Esophagus muscularis mucosa (tissue), 3 donors: Measurements from ENCODE around the gene PCBP3.

Source experiments
- CTCF ChIP-seq, 3 experiments: fragments of 200-600 bp in 2 of 3; fragments of 450-650 bp in 1 of 3; sonication (generic) in 2 of 3; IDR thresholded peaks; one replicate each; pipeline ENCODE4 v1.5.1; 2017 to 2019; ENCODE audit warnings: antibody characterized with exemption in 3 of 3, mild to moderate bottlenecking in 2 of 3, moderate library complexity in 1 of 3
- POLR2A ChIP-seq: fragments of 450-650 bp; IDR thresholded peaks from one replicate; pipeline ENCODE4 v1.6.1; 2017; ENCODE audit warnings: antibody characterized with exemption, moderate library complexity, mild to moderate bottlenecking, low read depth

GRCh38 chr21:45940091-45940490, 296.6 kb downstream of the PCBP3 start:
- TF ChIP-seq CTCF (IDR thresholded peaks at IDR 0.05) (no peak), POLR2A (no peak)
